HCT116 (cell line): Measurements from ENCODE around the gene KRT17.

Experiments
- CTCF ChIP-seq, 3 experiments: fragments of 200-600 bp in 1 of 3; sonication (generic) in 1 of 3; IDR thresholded peaks in 2 of 3; conservative IDR thresholded peaks in 1 of 3; 2 replicates each; pipeline ENCODE4 v1.5.1; 2012 to 2017; ENCODE audit warnings: low read depth in 2 of 3, low read length in 2 of 3, antibody characterized with exemption in 1 of 3, borderline replicate concordance in 1 of 3, control low read depth in 1 of 3, mild to moderate bottlenecking in 1 of 3, mixed read lengths in 1 of 3, mixed run types in 1 of 3, moderate library complexity in 1 of 3; ENCODE audit not compliant: insufficient read depth in 1 of 3
- EZH2 ChIP-seq: fragments of 200-600 bp; sonication (generic); IDR thresholded peaks from 2 replicates; pipeline ENCODE4 v1.6.1; 2017; ENCODE audit warnings: antibody characterized with exemption, mixed run types
- EZH2phosphoT487 ChIP-seq: fragments of 200-600 bp; IDR thresholded peaks from 2 replicates; pipeline ENCODE4 v1.6.1; 2018; ENCODE audit warnings: antibody characterized with exemption, borderline replicate concordance
- MAX ChIP-seq: IDR thresholded peaks from 2 replicates; pipeline ENCODE4 v1.6.1; 2012
- POLR2A ChIP-seq: IDR thresholded peaks from 2 replicates; pipeline ENCODE4 v1.7.0; 2011; ENCODE audit warnings: borderline replicate concordance; ENCODE audit not compliant: insufficient read depth, insufficient read length; ENCODE audit errors: extremely low read depth
- POLR2AphosphoS5 ChIP-seq: IDR thresholded peaks from 2 replicates; pipeline ENCODE4 v1.6.1; 2011; ENCODE audit warnings: mild to moderate bottlenecking, low read depth, low read length, moderate library complexity
- RAD21 ChIP-seq: IDR thresholded peaks from 2 replicates; pipeline ENCODE4 v1.6.1; 2012; ENCODE audit warnings: low read depth, mild to moderate bottlenecking
- REST ChIP-seq: IDR thresholded peaks from 2 replicates; pipeline ENCODE4 v1.6.1; 2012; ENCODE audit warnings: low read depth
- SIN3A ChIP-seq: IDR thresholded peaks from 2 replicates; pipeline ENCODE4 v1.6.1; 2012; ENCODE audit warnings: low read depth
- SP1 ChIP-seq: IDR thresholded peaks from 2 replicates; pipeline ENCODE4 v1.6.1; 2012; ENCODE audit warnings: low read depth
- ZNF274 ChIP-seq: fragments of 200-500 bp; sonication (Bioruptor generic); IDR thresholded peaks from 2 replicates; pipeline ENCODE4 v1.6.1; 2014; ENCODE audit warnings: mild to moderate bottlenecking, low read depth, low read length, inconsistent platforms

- TF ChIP-seq CTCF (IDR thresholded peaks at IDR 0.05 in 2 of 3, conservative IDR thresholded peaks at IDR 0.05 in 1 of 3; ENCODE audit: borderline replicate concordance in 1 of 3, insufficient read depth in 1 of 3, low read depth in 2 of 3, low read length in 2 of 3) (no peak), POLR2A (no peak), POLR2AphosphoS5 (no peak), SP1 (no peak), EZH2 (no peak), RAD21 (no peak), REST (no peak), EZH2phosphoT487 (no peak), MAX (no peak), ZNF274 (no peak), SIN3A (no peak)
Measured at GRCh38 chr17:41614098-41614497, 10.3 kb downstream of the KRT17 start.
